Muscle layer of colon (tissue), 2 donors: ENCODE measurements around the gene KRT78.
A peak's percentile ranks its signal among the peaks of the same experiment; 100 is the strongest.

ENCODE experiments used
- H3K27ac ChIP-seq: one replicate; pipeline ENCODE4 v1.7.0; 2013; ENCODE audit warnings: low read depth, mild to moderate bottlenecking, low read length, moderate library complexity
- H3K27me3 ChIP-seq, 2 donors: one replicate each; pipeline ENCODE4 v1.7.0; 2013; ENCODE audit warnings: low read length in 2 of 2, mild to moderate bottlenecking in 2 of 2; ENCODE audit not compliant: insufficient read depth in 2 of 2, control insufficient read depth in 1 of 2
- H3K36me3 ChIP-seq: one replicate; pipeline ENCODE4 v1.7.0; 2013; ENCODE audit warnings: mild to moderate bottlenecking, low read length; ENCODE audit not compliant: insufficient read depth
- H3K4me1 ChIP-seq: one replicate; pipeline ENCODE4 v1.7.0; 2013; ENCODE audit warnings: mild to moderate bottlenecking, low read length; ENCODE audit not compliant: insufficient read depth
- H3K4me3 ChIP-seq, 2 donors: one replicate each; pipeline ENCODE4 v1.7.0; 2013; ENCODE audit warnings: low read length in 2 of 2, low read depth in 1 of 2, mild to moderate bottlenecking in 1 of 2, moderate library complexity in 1 of 2
- H3K9ac ChIP-seq: one replicate; pipeline ENCODE4 v1.7.0; 2013; ENCODE audit warnings: low read length
- H3K9me3 ChIP-seq: one replicate; pipeline ENCODE4 v1.7.0; 2013; ENCODE audit warnings: mild to moderate bottlenecking, low read length
- donor health status: abdominal sarcoma.
- donor health status: Adenocarcinoma of cecum.

KRT78 gene

GRCh38 chr12:52878507-52879393 is 30.0 kb upstream of the KRT78 start:
- H3K9ac ChIP-seq, result no peak overlapping the region

DNA sequence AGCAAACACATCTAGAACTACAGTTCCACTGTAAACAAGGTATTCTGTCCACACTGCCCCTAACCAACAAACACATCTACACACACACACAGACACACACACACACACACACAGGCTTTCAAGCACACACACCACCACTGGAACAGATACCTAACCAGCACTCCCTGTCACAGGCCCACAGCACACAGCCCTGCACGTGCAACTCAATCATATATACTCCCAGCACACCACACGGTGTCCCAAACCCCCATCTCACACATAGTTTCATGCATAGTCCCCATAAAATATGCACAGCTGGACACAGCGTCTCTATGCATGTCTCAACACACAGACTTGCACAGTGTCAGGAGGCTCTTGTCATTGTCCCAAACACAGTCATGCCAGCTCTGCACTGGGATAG is 28.4 kb upstream of the KRT78 start:
- no peak overlapping the region for H3K4me3 ChIP-seq
- peaks cover 24% of the 10 kb centered on the region for H3K4me1 ChIP-seq
- H3K9me3 ChIP-seq, result no peaks in the 10 kb centered on the region
- H3K27me3 ChIP-seq, result no peaks in the 10 kb centered on the region
- H3K27ac ChIP-seq, result no peak overlapping the region
- no peak overlapping the region for H3K9ac ChIP-seq
- H3K36me3 ChIP-seq, result no peaks in the 10 kb centered on the region

More at GRCh38 chr12:52878507-52879393, 30.0 kb upstream of the KRT78 start:
- no peaks in the 10 kb centered on the region for H3K9me3 ChIP-seq
- H3K27me3 ChIP-seq, result no peaks in the 10 kb centered on the region
- no peak overlapping the region for H3K4me3 ChIP-seq
- H3K4me1 ChIP-seq, result peaks cover 19% of the 10 kb centered on the region
- no peak overlapping the region for H3K27ac ChIP-seq
- no peaks in the 10 kb centered on the region for H3K36me3 ChIP-seq

- Histone ChIP-seq H3K9ac (no peak overlapping the region), H3K4me3 (no peak overlapping the region), H3K27ac (no peak overlapping the region), H3K36me3 (no peaks in the 10 kb centered on the region), H3K4me1 (peaks cover 32% of the 10 kb centered on the region), H3K9me3 (no peaks in the 10 kb centered on the region), H3K27me3 (no peaks in the 10 kb centered on the region)
Measured at GRCh38 chr12:52876372-52876771, 27.6 kb upstream of the KRT78 start.

- Histone ChIP-seq H3K4me3 (peak overlapping the region in 1 of 2 donors; percentile 45), H3K27ac (no peak overlapping the region), H3K27me3 (no peaks in the 10 kb centered on the region), H3K36me3 (no peaks in the 10 kb centered on the region), H3K9ac (no peak overlapping the region), H3K9me3 (no peaks in the 10 kb centered on the region), H3K4me1 (peaks cover 40% of the 10 kb centered on the region)
Measured at GRCh38 chr12:52874573-52875435, 26.0 kb upstream of the KRT78 start.

DNA sequence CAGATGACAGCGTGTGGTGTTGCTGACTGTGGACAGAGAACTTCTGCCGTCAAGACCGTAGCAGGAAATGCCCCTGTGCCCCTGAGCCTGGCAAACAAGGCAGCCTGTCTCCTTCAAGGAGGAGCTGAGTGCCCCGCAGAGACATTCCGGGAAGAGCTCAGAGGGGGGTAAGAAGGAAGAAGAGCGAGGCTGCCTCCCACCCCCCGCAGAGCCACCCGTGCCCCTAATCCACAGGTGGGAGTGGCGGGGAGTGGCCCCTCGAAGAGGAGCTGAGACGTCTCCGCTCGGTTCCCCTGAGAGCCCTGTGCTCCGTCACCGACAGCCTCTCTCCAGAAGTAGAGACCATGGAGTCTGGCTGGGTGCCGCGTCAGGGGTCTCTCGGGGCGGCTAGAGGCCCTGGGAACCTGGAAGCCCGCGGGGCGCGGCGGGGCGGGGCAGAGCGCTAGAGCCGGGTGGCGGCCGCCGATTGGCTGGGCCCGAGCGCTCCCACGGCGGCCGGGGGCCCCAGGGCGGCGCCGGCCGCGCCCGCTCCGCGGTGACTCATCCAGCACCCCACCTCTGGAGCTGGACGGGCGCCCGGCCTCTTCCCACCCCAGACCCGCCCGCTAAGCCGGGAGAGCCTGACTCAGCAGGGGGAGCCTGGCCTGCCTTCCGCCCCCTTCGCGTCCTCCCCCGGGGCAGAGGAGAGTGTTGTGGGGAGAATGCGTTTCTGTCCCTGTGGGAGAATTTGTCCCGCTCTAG is 25.2 kb upstream of the KRT78 start:
- peaks cover 38% of the 10 kb centered on the region for H3K4me1 ChIP-seq

GRCh38 chr12:52873513-52873831 is 24.7 kb upstream of the KRT78 start:
- no peaks in the 10 kb centered on the region for H3K27me3 ChIP-seq
- no peaks in the 10 kb centered on the region for H3K36me3 ChIP-seq
- no peaks in the 10 kb centered on the region for H3K9me3 ChIP-seq
- H3K27ac ChIP-seq, result no peak overlapping the region
- peaks cover 33% of the 10 kb centered on the region for H3K4me1 ChIP-seq
- no peak overlapping the region for H3K9ac ChIP-seq
- H3K4me3 ChIP-seq, result peak overlapping the region in 1 of 2 donors; percentile 55

More for the DNA sequence above, 25.2 kb upstream of the KRT78 start:
- Histone ChIP-seq H3K9ac (no peak overlapping the region), H3K27ac (peak overlapping the region; percentile 23), H3K27me3 (no peaks in the 10 kb centered on the region), H3K36me3 (no peaks in the 10 kb centered on the region), H3K9me3 (no peaks in the 10 kb centered on the region), H3K4me3 (peak overlapping the region; percentile 32 to 55)

GRCh38 chr12:52872644-52873389 is 24.0 kb upstream of the KRT78 start:
- Histone ChIP-seq H3K36me3 (no peaks in the 10 kb centered on the region), H3K4me1 (peaks cover 28% of the 10 kb centered on the region), H3K9me3 (no peaks in the 10 kb centered on the region), H3K27ac (no peak overlapping the region), H3K4me3 (no peak overlapping the region), H3K9ac (no peak overlapping the region), H3K27me3 (no peaks in the 10 kb centered on the region)

- Histone ChIP-seq H3K4me3 (no peak overlapping the region), H3K9me3 (no peaks in the 10 kb centered on the region), H3K27ac (no peak overlapping the region), H3K27me3 (no peaks in the 10 kb centered on the region), H3K4me1 (peaks cover 28% of the 10 kb centered on the region), H3K9ac (no peak overlapping the region), H3K36me3 (no peaks in the 10 kb centered on the region)
Measured at GRCh38 chr12:52871291-52872039, 22.7 kb upstream of the KRT78 start.

GRCh38 chr12:52870361-52871290 is 21.8 kb upstream of the KRT78 start:
- Histone ChIP-seq H3K4me1 (peaks cover 28% of the 10 kb centered on the region), H3K9ac (no peak overlapping the region), H3K4me3 (no peak overlapping the region), H3K27me3 (no peaks in the 10 kb centered on the region), H3K9me3 (no peaks in the 10 kb centered on the region), H3K27ac (no peak overlapping the region), H3K36me3 (no peaks in the 10 kb centered on the region)
